GM12874 (cell line): ENCODE data around the gene TIMM8B.

Experiments
- CTCF ChIP-seq: IDR thresholded peaks from 2 replicates; pipeline ENCODE4 v1.5.1; 2011; ENCODE audit warnings: low read depth, mild to moderate bottlenecking, control low read depth, low read length, moderate library complexity; ENCODE audit not compliant: insufficient read depth

TIMM8B gene

GRCh38 chr11:112121981-112122615, 35.5 kb upstream of the TIMM8B start:
- TF ChIP-seq CTCF = no peak

- no peak for TF ChIP-seq CTCF
Observed at GRCh38 chr11:112118176-112118575, 31.6 kb upstream of the TIMM8B start.

- no peak for TF ChIP-seq CTCF
Observed at GRCh38 chr11:112115386-112115785, 28.8 kb upstream of the TIMM8B start.

- TF ChIP-seq CTCF = no peak
Observed at GRCh38 chr11:112114460-112114859, 27.9 kb upstream of the TIMM8B start.

GRCh38 chr11:112113539-112114457, 27.2 kb upstream of the TIMM8B start:
- TF ChIP-seq CTCF = peak; percentile 57

GRCh38 chr11:112106070-112106469, 19.5 kb upstream of the TIMM8B start:
- no peak for TF ChIP-seq CTCF

GRCh38 chr11:112103446-112103845, 16.9 kb upstream of the TIMM8B start:
- no peak for TF ChIP-seq CTCF
